H7 (cell line): ENCODE results near the gene CAMK4. TPM values are rescaled to one million over a fixed set of nuclear protein-coding genes. Genes with fewer than 3 reads are reported as not detected.

ENCODE experiments used
- DNase-seq: peaks from one replicate; pipeline ENCODE4 v3.0.0; 2012
- H3K27me3 ChIP-seq: 2 replicates; pipeline ENCODE4 v1.6.0; 2011; ENCODE audit warnings: mild to moderate bottlenecking, low read length; ENCODE audit not compliant: control insufficient read depth, insufficient read depth
- H3K36me3 ChIP-seq: replicated peaks from 2 replicates; pipeline ENCODE4 v1.5.1; 2011; ENCODE audit warnings: low read length; ENCODE audit not compliant: control insufficient read depth, insufficient read depth
- H3K4me3 ChIP-seq: 2 replicates; pipeline ENCODE4 v1.5.1; 2011; ENCODE audit warnings: low read depth, mild to moderate bottlenecking, control low read depth, low read length, moderate library complexity; ENCODE audit not compliant: insufficient read depth
- total RNA-seq: library from RNA; depleted of rRNA; stranded (reverse); fragments of >200 nt; shearing (Covaris generic); gene quantifications from 2 replicates; pipeline ENCODE4 v1.2.3, GENCODE V29; 2014

CAMK4 gene
- total RNA-seq, 1 experiment from 2014 or later, result 2.7 TPM

DNA sequence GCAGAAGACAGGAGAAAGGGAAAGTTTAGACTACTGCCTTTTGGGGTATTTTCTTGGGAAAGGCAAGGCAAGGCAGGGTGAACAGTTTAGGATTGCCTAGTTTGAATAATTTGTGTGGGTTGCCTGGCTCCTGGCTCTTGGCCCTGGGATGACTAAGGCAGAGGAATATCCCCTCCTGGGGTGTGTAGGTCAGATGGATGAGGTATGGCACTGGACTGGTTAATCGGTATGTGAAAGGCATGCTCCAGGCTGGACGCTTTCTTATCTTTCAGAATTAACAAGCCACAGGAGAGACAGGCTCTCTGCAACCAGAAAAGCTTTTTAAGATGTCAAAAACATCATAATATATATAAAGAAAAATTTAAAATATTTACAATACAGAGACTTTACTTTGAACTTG is 229.6 kb downstream of the CAMK4 start:
- no peaks in the 10 kb centered on the region for H3K27me3 ChIP-seq
- no peaks in the 10 kb centered on the region for H3K36me3 ChIP-seq
- no peak for DNase-seq
- no peak overlapping the region for H3K4me3 ChIP-seq

DNA sequence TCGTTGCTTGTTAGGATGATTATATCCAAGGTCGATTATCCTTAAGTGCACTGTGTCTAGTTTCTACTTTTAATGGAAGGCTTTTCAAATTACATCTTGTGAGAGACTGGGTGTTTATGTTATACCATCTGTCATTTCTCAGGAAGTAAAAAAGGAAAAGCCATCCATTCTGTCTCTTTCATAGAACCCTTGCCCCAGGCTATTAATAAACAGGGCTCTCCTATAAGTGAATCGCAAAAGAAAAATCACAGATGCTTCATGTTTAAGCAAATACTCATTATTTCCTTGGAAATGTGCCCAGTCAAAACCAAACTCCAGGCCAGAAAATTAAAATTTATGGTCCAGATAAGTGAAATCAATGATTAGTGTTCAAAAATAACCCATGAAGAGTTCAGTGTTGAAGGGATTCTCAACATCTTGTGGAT is 230.0 kb downstream of the CAMK4 start:
- no peak for DNase-seq
- no peaks in the 10 kb centered on the region for H3K36me3 ChIP-seq
- no peak overlapping the region for H3K4me3 ChIP-seq
- no peaks in the 10 kb centered on the region for H3K27me3 ChIP-seq

DNA sequence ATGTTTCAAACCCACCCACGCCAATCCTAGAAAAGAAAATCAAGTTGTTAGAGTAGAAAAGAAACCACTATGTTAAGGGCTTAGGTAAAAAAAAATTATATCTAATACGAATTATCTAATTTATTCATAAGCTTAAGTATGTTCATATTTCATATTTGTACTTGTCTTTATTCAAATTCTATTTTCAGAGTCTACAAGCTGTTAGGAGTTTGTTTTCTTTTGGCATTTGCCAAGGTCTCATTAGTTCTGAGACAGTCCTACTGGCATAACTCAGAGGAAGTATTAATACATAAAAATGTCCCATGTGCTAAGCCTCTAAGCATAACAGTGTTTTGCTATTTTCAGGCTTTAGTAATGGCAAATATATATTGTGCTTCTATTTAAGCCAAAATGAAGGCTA is 230.6 kb downstream of the CAMK4 start:
- DNase-seq, result no peak
- H3K4me3 ChIP-seq, result no peak overlapping the region
- H3K27me3 ChIP-seq, result no peaks in the 10 kb centered on the region
- no peaks in the 10 kb centered on the region for H3K36me3 ChIP-seq

DNA sequence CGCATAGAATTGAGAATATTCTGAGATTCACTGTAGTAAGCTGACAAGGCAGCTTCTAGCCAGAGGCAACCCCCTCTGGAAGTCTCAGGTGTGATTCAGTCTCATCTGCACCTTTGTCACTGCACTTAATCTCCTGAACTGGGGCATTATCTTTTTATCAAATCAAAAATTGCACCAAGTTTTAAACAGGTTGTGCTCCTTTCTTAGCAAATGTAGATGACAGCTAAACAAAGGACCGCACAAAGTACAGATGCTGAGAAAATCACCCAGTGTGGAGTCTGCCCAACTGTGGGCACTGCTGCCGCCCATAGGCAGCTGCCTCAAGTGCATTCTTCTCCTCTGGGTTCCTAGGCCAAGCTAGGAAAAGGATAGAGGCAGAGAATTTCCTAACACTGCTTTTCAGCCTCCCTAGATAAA is 237.1 kb downstream of the CAMK4 start:
- DNase-seq, result peak; percentile 60
- no peaks in the 10 kb centered on the region for H3K36me3 ChIP-seq
- no peaks in the 10 kb centered on the region for H3K27me3 ChIP-seq
- no peak overlapping the region for H3K4me3 ChIP-seq

DNA sequence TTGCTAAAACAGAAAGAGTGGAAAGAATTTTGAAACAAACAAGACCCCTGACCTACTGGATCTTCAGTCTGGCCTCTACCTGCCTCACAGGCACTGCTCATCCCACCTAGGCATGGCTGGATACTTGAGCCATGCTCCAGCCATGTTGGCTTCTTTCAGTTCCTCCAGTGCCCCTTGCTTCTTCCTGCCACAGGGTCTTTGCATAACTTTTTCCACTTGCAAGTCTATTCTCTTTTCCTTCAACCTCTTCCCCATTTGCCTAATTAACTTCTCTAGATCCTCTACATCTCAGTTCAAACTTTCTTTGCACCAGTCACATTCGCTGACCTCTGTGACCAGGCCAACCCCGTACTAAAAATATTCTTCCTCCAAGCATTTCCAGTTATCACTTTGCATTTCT is 237.8 kb downstream of the CAMK4 start:
- H3K4me3 ChIP-seq, result no peak overlapping the region
- DNase-seq, result no peak

DNA sequence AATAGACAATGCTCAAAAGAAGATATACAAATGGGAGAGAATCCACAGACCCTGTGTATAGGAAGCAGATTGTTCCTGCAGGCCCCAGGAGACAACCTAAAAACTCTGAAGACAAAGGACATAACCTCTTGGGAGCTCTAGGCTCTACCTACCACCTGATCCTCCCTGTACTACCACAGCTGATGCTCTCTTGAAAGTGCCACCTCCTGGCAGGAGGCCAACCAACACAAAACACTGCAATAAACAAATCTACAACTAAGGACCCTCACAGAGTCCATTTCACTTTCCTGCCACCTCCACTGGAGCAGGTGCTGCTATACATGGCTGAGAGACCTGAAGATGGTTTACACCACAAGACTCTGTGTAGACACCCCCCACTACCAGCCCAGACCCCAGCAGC is 239.1 kb downstream of the CAMK4 start:
- H3K4me3 ChIP-seq, result no peak overlapping the region
- DNase-seq, result no peak
- no peaks in the 10 kb centered on the region for H3K27me3 ChIP-seq
- no peaks in the 10 kb centered on the region for H3K36me3 ChIP-seq

More for the DNA sequence above, 237.8 kb downstream of the CAMK4 start:
- Histone ChIP-seq H3K36me3 (no peaks in the 10 kb centered on the region), H3K27me3 (no peaks in the 10 kb centered on the region)

DNA sequence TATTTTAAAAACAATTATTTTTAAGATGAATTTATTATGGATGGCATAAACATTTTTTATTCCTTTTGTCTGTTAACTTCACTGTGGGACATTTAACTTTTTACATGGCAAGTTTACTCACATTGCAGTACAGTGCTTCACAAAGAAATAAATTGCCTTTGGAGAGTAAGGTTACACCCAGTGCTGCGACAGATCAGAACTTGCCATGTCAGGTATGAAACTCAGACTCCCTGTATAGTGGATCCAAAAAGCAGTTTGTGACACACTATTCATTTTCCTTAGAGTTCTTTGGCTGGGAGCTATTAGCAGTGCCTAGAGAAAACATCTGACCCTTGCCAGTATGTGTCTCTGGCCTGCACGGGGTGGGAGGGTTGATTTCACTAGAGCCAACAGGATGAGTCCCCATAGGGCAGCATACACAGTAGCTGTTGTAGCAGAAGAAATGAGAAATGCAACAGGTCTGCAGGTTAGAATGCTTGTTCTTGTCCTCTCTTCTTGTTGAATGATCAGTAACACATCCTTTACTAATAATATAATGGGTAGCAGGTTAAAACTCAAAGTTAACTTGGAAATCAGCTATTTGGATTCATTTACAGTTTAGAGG is 245.2 kb downstream of the CAMK4 start:
- no peaks in the 10 kb centered on the region for H3K27me3 ChIP-seq
- H3K36me3 ChIP-seq, result no peaks in the 10 kb centered on the region
- DNase-seq, result no peak
- H3K4me3 ChIP-seq, result no peak overlapping the region

DNA sequence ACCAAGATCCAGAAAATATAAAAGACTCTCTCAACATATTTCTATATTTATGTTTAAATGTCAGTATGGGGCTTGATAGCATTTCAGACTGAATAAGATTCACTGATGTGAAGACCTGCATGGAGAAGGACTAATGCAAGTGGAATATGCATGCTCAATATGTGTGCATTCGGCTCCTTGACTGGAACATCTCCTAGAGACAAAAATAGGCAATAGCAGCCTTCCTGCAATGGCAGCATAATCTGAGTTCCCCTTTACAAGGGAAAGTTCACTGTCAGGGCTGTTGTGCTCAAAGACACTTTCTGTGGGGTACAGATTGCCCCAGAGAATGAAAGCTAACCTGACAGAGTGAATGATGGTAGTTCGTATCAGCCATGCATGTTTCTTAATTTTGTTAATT is 245.7 kb downstream of the CAMK4 start:
- Histone ChIP-seq H3K36me3 (no peaks in the 10 kb centered on the region), H3K27me3 (no peaks in the 10 kb centered on the region), H3K4me3 (no peak overlapping the region)
- no peak for DNase-seq

DNA sequence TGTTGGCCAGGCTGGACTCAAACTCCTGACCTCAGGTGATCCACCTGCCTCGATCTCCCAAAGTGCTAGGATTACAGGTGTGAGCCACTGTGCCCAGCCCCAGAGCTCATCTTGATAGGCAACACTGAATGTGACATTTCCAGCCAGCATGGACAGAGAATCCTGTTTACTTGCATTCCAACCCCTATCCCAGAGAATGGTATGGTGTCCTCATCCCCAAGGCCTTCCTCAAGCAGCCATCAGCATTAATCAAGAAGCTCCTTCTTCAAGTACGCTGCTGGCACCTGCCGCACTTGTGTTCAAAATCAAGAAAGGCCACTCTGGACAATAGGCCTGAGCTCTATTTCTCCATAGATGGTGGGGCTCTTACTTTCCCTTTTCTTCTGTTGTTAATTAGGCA is 247.9 kb downstream of the CAMK4 start:
- Histone ChIP-seq H3K27me3 (no peaks in the 10 kb centered on the region), H3K36me3 (no peaks in the 10 kb centered on the region), H3K4me3 (no peak overlapping the region)
- DNase-seq, result no peak

DNA sequence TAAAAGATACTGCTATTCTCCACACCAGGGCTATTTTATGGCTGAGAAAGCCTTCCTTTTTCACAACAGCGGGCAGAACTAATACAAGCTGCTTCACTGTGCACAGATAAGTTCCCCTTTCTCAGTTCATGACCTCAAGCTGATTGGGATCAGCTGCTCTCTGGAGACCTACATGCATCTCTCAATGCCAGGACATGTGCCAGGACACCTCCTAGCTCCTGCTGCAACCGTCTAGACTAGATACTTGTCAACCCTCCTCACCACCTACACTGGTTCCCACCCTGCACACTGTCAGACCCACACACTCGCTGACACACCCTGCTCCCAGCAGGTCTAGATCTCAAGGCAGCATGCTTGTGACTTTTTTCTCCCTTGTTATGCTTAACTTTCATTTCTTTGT is 248.4 kb downstream of the CAMK4 start:
- Histone ChIP-seq H3K4me3 (no peak overlapping the region), H3K36me3 (no peaks in the 10 kb centered on the region), H3K27me3 (no peaks in the 10 kb centered on the region)
- DNase-seq, result no peak

DNA sequence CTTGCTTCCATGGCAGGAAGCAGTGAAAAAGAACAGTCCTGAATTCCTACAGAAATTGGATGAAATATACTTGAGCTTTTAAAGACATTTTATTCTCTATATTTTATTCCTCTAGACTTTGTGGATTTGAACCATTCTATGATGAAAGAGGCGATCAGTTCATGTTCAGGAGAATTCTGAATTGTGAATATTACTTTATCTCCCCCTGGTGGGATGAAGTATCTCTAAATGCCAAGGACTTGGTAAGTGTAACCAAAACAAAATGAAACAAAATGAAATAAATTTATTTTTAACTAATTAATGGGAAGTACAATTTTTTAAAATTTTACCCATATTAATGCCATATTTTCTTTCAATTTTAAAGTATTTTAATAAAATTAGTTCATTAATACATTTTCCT is 254.1 kb downstream of the CAMK4 start:
- DNase-seq, result no peak
- H3K4me3 ChIP-seq, result no peak overlapping the region
- H3K36me3 ChIP-seq, result no peaks in the 10 kb centered on the region
- H3K27me3 ChIP-seq, result no peaks in the 10 kb centered on the region

DNA sequence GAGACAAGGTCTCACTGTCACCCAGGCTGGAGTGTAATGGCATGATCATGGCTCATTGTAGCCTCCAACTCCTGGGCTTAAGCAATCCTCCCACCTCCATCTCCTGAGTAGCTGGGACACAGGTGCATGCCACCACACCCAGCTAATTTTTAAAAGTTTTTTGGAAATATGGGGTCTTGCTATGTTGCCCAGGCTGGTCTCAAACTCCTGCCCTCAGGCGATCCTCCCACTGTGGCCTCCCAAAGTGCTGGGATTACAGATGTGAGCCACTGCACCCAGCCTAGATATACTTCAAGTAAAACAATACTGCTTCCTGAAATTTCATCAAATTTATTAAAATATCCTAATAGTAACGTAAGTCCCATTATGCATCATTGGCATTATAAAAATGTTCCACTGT is 254.7 kb downstream of the CAMK4 start:
- DNase-seq, result no peak
- Histone ChIP-seq H3K4me3 (no peak overlapping the region), H3K36me3 (no peaks in the 10 kb centered on the region), H3K27me3 (no peaks in the 10 kb centered on the region)

DNA sequence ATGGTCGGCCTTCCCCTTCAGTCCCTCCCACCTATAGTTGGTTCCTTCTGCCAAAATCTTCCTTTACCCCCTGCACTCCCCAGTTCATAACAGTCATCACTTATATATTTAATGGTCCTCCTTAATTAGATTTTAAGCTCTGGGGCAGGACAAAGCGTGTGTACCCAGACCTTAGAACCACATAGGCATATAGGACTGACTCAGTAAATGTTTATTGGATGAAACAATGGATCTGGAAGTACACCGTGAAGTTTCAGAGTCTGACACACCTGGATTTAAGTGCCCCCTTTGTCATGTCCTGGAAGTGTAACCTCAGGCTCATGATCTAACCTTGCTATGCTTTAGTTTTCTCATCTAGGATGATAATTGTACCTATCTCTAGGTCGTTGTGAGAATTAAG is 256.2 kb downstream of the CAMK4 start:
- no peak for DNase-seq
- H3K4me3 ChIP-seq, result no peak overlapping the region
- H3K27me3 ChIP-seq, result no peaks in the 10 kb centered on the region
- no peaks in the 10 kb centered on the region for H3K36me3 ChIP-seq

DNA sequence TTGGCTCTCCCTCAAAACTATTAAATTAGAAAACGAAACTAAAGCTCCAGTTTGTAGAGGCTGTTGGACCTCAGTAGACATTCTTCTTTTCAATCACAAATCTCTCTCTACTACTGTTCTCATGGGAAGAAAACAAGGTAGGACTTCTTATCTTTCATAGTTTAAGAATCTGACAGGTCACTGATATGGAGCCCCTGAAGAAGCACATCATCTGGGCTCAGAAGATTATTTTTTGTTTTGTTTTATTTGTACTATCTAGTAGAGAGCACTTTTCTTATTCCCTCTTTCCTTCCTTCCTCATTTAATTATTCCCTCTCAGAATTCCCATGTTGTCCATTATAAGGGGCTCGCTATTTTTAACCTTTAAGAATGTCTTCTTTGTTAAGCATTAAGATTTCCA is 261.9 kb downstream of the CAMK4 start:
- no peak for DNase-seq

DNA sequence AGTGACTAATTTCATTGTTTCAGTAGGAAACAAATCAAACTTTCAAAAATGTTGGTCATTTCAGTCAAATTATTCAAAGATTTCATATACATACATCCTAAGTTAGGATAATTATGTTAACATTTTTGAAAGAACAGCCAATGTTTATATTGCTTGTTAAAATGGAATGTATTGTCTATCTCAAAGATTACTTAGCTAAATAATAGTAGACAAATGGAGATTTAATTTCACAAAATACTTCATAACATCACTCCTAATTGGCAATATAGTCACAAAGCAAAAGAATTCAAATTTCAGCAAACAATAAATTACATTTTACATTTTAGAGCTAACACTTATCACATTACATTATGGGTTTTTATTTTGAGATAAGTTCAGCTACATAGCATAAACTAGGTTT is 262.7 kb downstream of the CAMK4 start:
- Histone ChIP-seq H3K4me3 (no peak overlapping the region), H3K36me3 (no peaks in the 10 kb centered on the region), H3K27me3 (no peaks in the 10 kb centered on the region)
- no peak for DNase-seq

More for the DNA sequence above, 261.9 kb downstream of the CAMK4 start:
- H3K4me3 ChIP-seq, result no peak overlapping the region
- no peaks in the 10 kb centered on the region for H3K36me3 ChIP-seq
- H3K27me3 ChIP-seq, result no peaks in the 10 kb centered on the region

DNA sequence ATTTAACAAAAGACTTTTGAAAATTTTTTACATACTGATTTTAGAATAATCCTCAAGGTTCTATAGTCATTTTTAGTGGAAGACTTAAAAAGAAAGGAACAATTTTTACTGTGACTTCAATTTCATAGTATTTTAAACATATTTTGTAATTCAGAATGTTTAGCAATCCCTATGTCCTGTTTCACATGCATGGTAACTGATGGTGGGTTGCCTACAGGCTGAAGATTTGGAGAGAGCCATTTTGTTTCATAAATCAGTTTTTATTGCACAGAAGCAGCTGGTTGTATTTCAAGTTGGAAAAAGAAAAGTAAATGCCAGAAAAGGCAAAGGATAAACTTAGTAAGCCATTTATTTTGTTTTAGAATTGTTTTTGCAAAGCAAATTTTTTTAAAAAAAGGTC is 264.2 kb downstream of the CAMK4 start:
- Histone ChIP-seq H3K4me3 (no peak overlapping the region), H3K27me3 (no peaks in the 10 kb centered on the region), H3K36me3 (no peaks in the 10 kb centered on the region)
- no peak for DNase-seq
